Activated CD4-positive, alpha-beta T cell treated with anti-CD3 and anti-CD28 coated beads, Interleukin-2, amount 10 ng/mL, durations not matched to agents 7 days and 5 days (primary cell): ENCODE results near the gene RAD51B. TPM values are rescaled to one million over a fixed set of nuclear protein-coding genes. Genes with fewer than 3 reads are reported as not detected.

ENCODE experiments used
- CTCF ChIA-PET: fragments of 350-600 bp; sonication (Branson Sonifier 250); formaldehyde crosslinking; loops from one replicate; lab custom pipeline; 2021; ENCODE audit warnings: antibody characterized with exemption; lab: Charles Lee
- POLR2A ChIA-PET: fragments of 350-600 bp; sonication (Branson Sonifier 250); formaldehyde crosslinking; loops from one replicate; lab custom pipeline; 2021; ENCODE audit warnings: antibody characterized with exemption; lab: Charles Lee
- DNase-seq: peaks from one replicate; pipeline ENCODE4 v3.0.0-alpha.2; 2020
- H3K27ac Mint-ChIP-seq: one replicate; pipeline ENCODE4 v1.8.0; 2021; ENCODE audit warnings: mild to moderate bottlenecking, moderate library complexity, mixed read lengths
- H3K27me3 Mint-ChIP-seq: one replicate; pipeline ENCODE4 v1.8.0; 2021; ENCODE audit warnings: mixed read lengths
- H3K36me3 Mint-ChIP-seq: one replicate; pipeline ENCODE4 v1.8.0; 2021; ENCODE audit warnings: low read depth, mixed read lengths
- H3K4me1 Mint-ChIP-seq: one replicate; pipeline ENCODE4 v1.8.0; 2021; ENCODE audit warnings: mixed read lengths
- H3K4me3 Mint-ChIP-seq: one replicate; pipeline ENCODE4 v1.8.0; 2021; ENCODE audit warnings: mild to moderate bottlenecking, moderate library complexity, mixed read lengths
- H3K9me3 Mint-ChIP-seq: one replicate; pipeline ENCODE4 v1.8.0; 2021; ENCODE audit warnings: mixed read lengths
- total RNA-seq, 2 experiments: library from RNA; stranded (reverse); gene quantifications; one replicate each; pipeline ENCODE4 v1.2.3, GENCODE V29; 2021

RAD51B gene
- 10 to 100 TPM; 20.6 to 30.3 TPM for total RNA-seq

GRCh38 chr14:67819563-67820421 lies at the start of gene RAD51B:
RAD51B (plus strand) TSS chr14:67819779.
- Mint-ChIP-seq H3K4me3 (peak within 1 kb of the TSS; percentile 92), H3K27me3 (no peaks in the 10 kb centered on the region), H3K4me1 (peaks cover 50% of the 10 kb centered on the region), H3K9me3 (no peaks in the 10 kb centered on the region), H3K27ac (peak within 1 kb of the TSS; percentile 92), H3K36me3 (no peaks in the 10 kb centered on the region)
- CTCF ChIA-PET: interaction anchor here (1.1 kb wide), 1 partner anchor 19 kb away, joined by 3 read pairs; no protein-coding TSS in a partner anchor
- POLR2A ChIA-PET: no interaction called here
- peak; percentile 92 for DNase-seq

GRCh38 chr14:67773844-67774377 lies 45.7 kb upstream of the RAD51B start:
- Mint-ChIP-seq H3K4me3 (no peak overlapping the region), H3K9me3 (no peaks in the 10 kb centered on the region), H3K36me3 (peaks cover 55% of the 10 kb centered on the region), H3K27me3 (no peaks in the 10 kb centered on the region), H3K4me1 (no peaks in the 10 kb centered on the region), H3K27ac (no peak overlapping the region)
- POLR2A ChIA-PET: no interaction called here
- no peak for DNase-seq
- CTCF ChIA-PET: no interaction called here

GRCh38 chr14:67776653-67777322 lies 42.8 kb upstream of the RAD51B start:
- DNase-seq: no peak
- CTCF ChIA-PET: interaction anchor here (0.6 to 1.4 kb wide), 4 partner anchors 17 to 1741 kb away, joined by 3 to 4 read pairs (median 3); no protein-coding TSS in a partner anchor
- Mint-ChIP-seq H3K27me3 (no peaks in the 10 kb centered on the region), H3K4me1 (no peaks in the 10 kb centered on the region), H3K27ac (no peak overlapping the region), H3K9me3 (no peaks in the 10 kb centered on the region), H3K36me3 (peaks cover 56% of the 10 kb centered on the region), H3K4me3 (no peak overlapping the region)
- POLR2A ChIA-PET: no interaction called here

- ChIA-PET POLR2A (no interaction called here), CTCF (interaction anchor here (1.2 kb wide), 1 partner anchor 15 kb away, joined by 3 read pairs; no protein-coding TSS in a partner anchor)
- no peak for DNase-seq
- no peaks in the 10 kb centered on the region for H3K27me3 Mint-ChIP-seq
- H3K36me3 Mint-ChIP-seq: peaks cover 51% of the 10 kb centered on the region
- H3K9me3 Mint-ChIP-seq: no peaks in the 10 kb centered on the region
- no peaks in the 10 kb centered on the region for H3K4me1 Mint-ChIP-seq
- H3K27ac Mint-ChIP-seq: no peak overlapping the region
- H3K4me3 Mint-ChIP-seq: no peak overlapping the region
These were observed 40.8 kb upstream of the RAD51B start for GRCh38 chr14:67778792-67779191.

- Mint-ChIP-seq H3K27ac (no peak overlapping the region), H3K36me3 (peaks cover 44% of the 10 kb centered on the region), H3K4me3 (no peak overlapping the region), H3K9me3 (no peaks in the 10 kb centered on the region), H3K4me1 (no peaks in the 10 kb centered on the region), H3K27me3 (no peaks in the 10 kb centered on the region)
- CTCF ChIA-PET: interaction anchor here (0.9 to 1.4 kb wide), 2 partner anchors 12 to 13 kb away, joined by 3 to 5 read pairs; no protein-coding TSS in a partner anchor
- DNase-seq: no peak
- POLR2A ChIA-PET: no interaction called here
These were observed 37.5 kb upstream of the RAD51B start for GRCh38 chr14:67782090-67782489.

- Mint-ChIP-seq H3K9me3 (no peaks in the 10 kb centered on the region), H3K27me3 (no peaks in the 10 kb centered on the region), H3K4me1 (no peaks in the 10 kb centered on the region), H3K36me3 (peaks cover 42% of the 10 kb centered on the region), H3K27ac (no peak overlapping the region), H3K4me3 (no peak overlapping the region)
- POLR2A ChIA-PET: no interaction called here
- DNase-seq: no peak
- CTCF ChIA-PET: no interaction called here
These were observed 35.2 kb upstream of the RAD51B start for GRCh38 chr14:67784244-67784823.

- Mint-ChIP-seq H3K4me1 (no peaks in the 10 kb centered on the region), H3K36me3 (peaks cover 44% of the 10 kb centered on the region), H3K27ac (peak overlapping the region; percentile 11), H3K27me3 (no peaks in the 10 kb centered on the region), H3K4me3 (no peak overlapping the region), H3K9me3 (no peaks in the 10 kb centered on the region)
- no peak for DNase-seq
- ChIA-PET CTCF (no interaction called here), POLR2A (no interaction called here)
These were observed 34.1 kb upstream of the RAD51B start for GRCh38 chr14:67785270-67786109.

- H3K36me3 Mint-ChIP-seq: peaks cover 39% of the 10 kb centered on the region
- H3K4me3 Mint-ChIP-seq: no peak overlapping the region
- H3K27me3 Mint-ChIP-seq: no peaks in the 10 kb centered on the region
- H3K27ac Mint-ChIP-seq: no peak overlapping the region
- no peaks in the 10 kb centered on the region for H3K9me3 Mint-ChIP-seq
- CTCF ChIA-PET: interaction anchor here (0.6 to 1.0 kb wide), 2 partner anchors 15 to 30 kb away, joined by 3 read pairs; no protein-coding TSS in a partner anchor
- no peak for DNase-seq
- POLR2A ChIA-PET: no interaction called here
- H3K4me1 Mint-ChIP-seq: no peaks in the 10 kb centered on the region
These were observed 31.9 kb upstream of the RAD51B start for GRCh38 chr14:67787673-67788072.

GRCh38 chr14:67798731-67799130 lies 20.8 kb upstream of the RAD51B start:
- H3K27ac Mint-ChIP-seq: no peak overlapping the region
- ChIA-PET CTCF (no interaction called here), POLR2A (no interaction called here)
- H3K4me3 Mint-ChIP-seq: no peak overlapping the region
- H3K4me1 Mint-ChIP-seq: no peaks in the 10 kb centered on the region
- peaks cover 48% of the 10 kb centered on the region for H3K36me3 Mint-ChIP-seq
- no peak for DNase-seq
- H3K9me3 Mint-ChIP-seq: no peaks in the 10 kb centered on the region
- H3K27me3 Mint-ChIP-seq: no peaks in the 10 kb centered on the region

- no peak for DNase-seq
- H3K4me1 Mint-ChIP-seq: no peaks in the 10 kb centered on the region
- POLR2A ChIA-PET: no interaction called here
- no peaks in the 10 kb centered on the region for H3K9me3 Mint-ChIP-seq
- H3K4me3 Mint-ChIP-seq: no peak overlapping the region
- CTCF ChIA-PET: interaction anchor here (0.7 kb wide), 1 partner anchor 19 kb away, joined by 3 read pairs; the partner anchor contains the start of gene RAD51B
- no peaks in the 10 kb centered on the region for H3K27me3 Mint-ChIP-seq
- H3K36me3 Mint-ChIP-seq: peaks cover 48% of the 10 kb centered on the region
- no peak overlapping the region for H3K27ac Mint-ChIP-seq
These were observed 18.8 kb upstream of the RAD51B start for GRCh38 chr14:67800743-67801142.

- H3K4me1 Mint-ChIP-seq: peaks cover 3% of the 10 kb centered on the region
- H3K36me3 Mint-ChIP-seq: peaks cover 36% of the 10 kb centered on the region
- no peaks in the 10 kb centered on the region for H3K27me3 Mint-ChIP-seq
- POLR2A ChIA-PET: no interaction called here
- H3K4me3 Mint-ChIP-seq: no peak overlapping the region
- CTCF ChIA-PET: interaction anchor here (1.4 kb wide), 1 partner anchor 10 kb away, joined by 5 read pairs; the partner anchor contains the start of gene ZFYVE26
- H3K9me3 Mint-ChIP-seq: no peaks in the 10 kb centered on the region
- DNase-seq: no peak
- no peak overlapping the region for H3K27ac Mint-ChIP-seq
These were observed 13.3 kb upstream of the RAD51B start for GRCh38 chr14:67806246-67806645.

GRCh38 chr14:67814821-67815220 lies 4.8 kb upstream of the RAD51B start:
- CTCF ChIA-PET: no interaction called here
- POLR2A ChIA-PET: no interaction called here

More at GRCh38 chr14:67814821-67815220, 4.8 kb upstream of the RAD51B start:
- Mint-ChIP-seq H3K4me3 (peak overlapping the region; percentile 93), H3K4me1 (peaks cover 53% of the 10 kb centered on the region), H3K36me3 (peaks cover 12% of the 10 kb centered on the region), H3K27ac (peak overlapping the region; percentile 97), H3K27me3 (no peaks in the 10 kb centered on the region), H3K9me3 (no peaks in the 10 kb centered on the region)
- no peak for DNase-seq
